ENCODE measurements around the gene TMEM63C. TPM values are rescaled to one million over a fixed set of nuclear protein-coding genes. Genes with fewer than 3 reads are reported as not detected.

Gene TMEM63C
- total RNA-seq, 5 donors from 2014 or later (not counting 1 experiment from before 2014, with no cell fraction given) = 0.76 to 2.6 (median 1.3) TPM

GRCh38 chr14:77250927-77251326 is 69.3 kb downstream of the TMEM63C start:
- Histone ChIP-seq H3K4me3 (ENCODE audit: control insufficient read depth in 1 of 2, extremely low read depth in 1 of 2, low read length in 1 of 2) (no peak overlapping the region), H3K9me3 (no peaks in the 10 kb centered on the region), H3K4me1 (ENCODE audit: control insufficient read depth in 1 of 2, extremely low read depth in 1 of 2, insufficient read depth in 2 of 2, low read length in 2 of 2) (no peaks in the 10 kb centered on the region), H3K36me3 (ENCODE audit: control insufficient read depth in 2 of 2, extremely low read depth in 1 of 2, insufficient read depth in 1 of 2, low read length in 1 of 2) (no peaks in the 10 kb centered on the region), H3K27ac (ENCODE audit: low read length) (no peak overlapping the region), H3K27me3 (replicated peaks in 1 of 2; ENCODE audit: control insufficient read depth in 2 of 2, extremely low read depth in 1 of 2, insufficient read depth in 2 of 2, low read length in 1 of 2) (peaks cover 0 to 12% of the 10 kb centered on the region in 2 experiments)
- DNase-seq = no peak
- Mint-ChIP-seq H3K9me3 (no peaks in the 10 kb centered on the region), H3K27me3 (peaks cover 0 to 7% of the 10 kb centered on the region in 2 donors), H3K27ac (no peak overlapping the region), H3K4me3 (no peak overlapping the region), H3K36me3 (no peaks in the 10 kb centered on the region), H3K4me1 (no peaks in the 10 kb centered on the region)
- POLR2A ChIA-PET = no interaction called here
- CTCF ChIA-PET = no interaction called here
- no peak for ATAC-seq (replicated peaks in 1 of 4)
- WGBS (ENCODE audit: insufficient coverage) = 100% methylated on average over 1 of the region's 6 CpGs

DNA sequence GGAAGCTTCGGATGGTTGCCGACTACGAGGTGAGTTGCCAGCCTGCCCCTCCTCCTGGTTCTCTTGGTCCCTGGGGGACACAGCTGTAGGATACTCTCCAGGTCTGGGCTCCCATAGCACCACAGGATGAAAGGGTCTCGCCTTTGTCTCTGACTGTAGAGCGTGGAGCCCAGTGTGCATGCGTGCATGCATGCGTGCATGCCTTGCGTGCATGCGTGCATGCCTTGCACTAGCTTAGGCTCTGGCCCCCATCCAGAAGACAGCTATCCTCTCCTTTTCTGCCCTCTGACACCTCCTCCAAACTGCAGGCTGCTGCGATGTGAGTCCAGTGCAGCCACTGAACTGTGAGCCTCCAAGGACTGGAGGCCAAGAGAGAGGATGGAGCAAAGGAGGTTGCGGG is 70.3 kb downstream of the TMEM63C start:
- H3K27ac ChIP-seq (ENCODE audit: low read length) = no peak overlapping the region
- H3K4me1 ChIP-seq (ENCODE audit: control insufficient read depth in 1 of 2, extremely low read depth in 1 of 2, insufficient read depth in 2 of 2, low read length in 2 of 2) = no peaks in the 10 kb centered on the region
- ATAC-seq (replicated peaks in 1 of 4) (no peak), DNase-seq (no peak)
- peaks cover 3 to 9% of the 10 kb centered on the region in 2 donors for H3K27me3 Mint-ChIP-seq
- 91% methylated on average over 8 of the region's 11 CpGs for WGBS (ENCODE audit: insufficient coverage)
- ChIA-PET POLR2A (no interaction called here), CTCF (interaction anchor here in 1 of 2 donors (0.7 kb wide), 1 partner anchor 802 kb away, joined by 3 read pairs; no protein-coding TSS in a partner anchor)
- no peaks in the 10 kb centered on the region for H3K9me3 Mint-ChIP-seq
- no peak overlapping the region for H3K27ac Mint-ChIP-seq
- peaks cover 0 to 19% of the 10 kb centered on the region in 2 experiments for H3K27me3 ChIP-seq (replicated peaks in 1 of 2; ENCODE audit: control insufficient read depth in 2 of 2, extremely low read depth in 1 of 2, insufficient read depth in 2 of 2, low read length in 1 of 2)
- no peaks in the 10 kb centered on the region for H3K9me3 ChIP-seq
- no peak overlapping the region for H3K4me3 ChIP-seq (ENCODE audit: control insufficient read depth in 1 of 2, extremely low read depth in 1 of 2, low read length in 1 of 2)
- no peaks in the 10 kb centered on the region for H3K4me1 Mint-ChIP-seq
- H3K36me3 Mint-ChIP-seq = no peaks in the 10 kb centered on the region
- no peaks in the 10 kb centered on the region for H3K36me3 ChIP-seq (ENCODE audit: control insufficient read depth in 2 of 2, extremely low read depth in 1 of 2, insufficient read depth in 1 of 2, low read length in 1 of 2)
- no peak overlapping the region for H3K4me3 Mint-ChIP-seq

GRCh38 chr14:77253333-77254190 is 72.0 kb downstream of the TMEM63C start:
- H3K4me1 ChIP-seq (ENCODE audit: control insufficient read depth in 1 of 2, extremely low read depth in 1 of 2, insufficient read depth in 2 of 2, low read length in 2 of 2) = no peaks in the 10 kb centered on the region
- WGBS (ENCODE audit: insufficient coverage) = 42% methylated on average over 18 of the region's 20 CpGs

DNA sequence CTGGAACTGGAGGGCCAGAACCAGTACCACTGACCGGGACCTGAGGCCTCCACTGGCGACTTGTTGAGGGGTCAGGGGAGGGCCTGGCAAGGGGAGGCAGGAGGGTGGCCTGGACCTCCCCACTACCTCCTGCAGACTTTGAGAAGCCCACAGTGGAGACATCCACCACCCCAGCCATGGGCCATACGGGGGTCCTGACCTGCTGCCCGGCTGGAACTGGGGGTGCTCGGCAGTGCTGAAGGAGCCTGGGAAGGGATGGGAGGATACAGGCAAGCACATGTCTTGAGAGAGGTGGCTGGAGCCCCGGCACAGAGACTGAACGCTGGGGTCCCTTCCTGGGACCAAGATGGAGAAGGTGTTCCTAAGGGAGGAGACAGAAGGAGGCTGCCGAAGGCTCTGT is 75.1 kb downstream of the TMEM63C start:
- Histone ChIP-seq H3K27ac (ENCODE audit: low read length) (no peak overlapping the region), H3K4me1 (ENCODE audit: control insufficient read depth in 1 of 2, extremely low read depth in 1 of 2, insufficient read depth in 2 of 2, low read length in 2 of 2) (no peaks in the 10 kb centered on the region), H3K36me3 (ENCODE audit: control insufficient read depth in 2 of 2, extremely low read depth in 1 of 2, insufficient read depth in 1 of 2, low read length in 1 of 2) (no peaks in the 10 kb centered on the region), H3K4me3 (ENCODE audit: control insufficient read depth in 1 of 2, extremely low read depth in 1 of 2, low read length in 1 of 2) (no peak overlapping the region), H3K9me3 (no peaks in the 10 kb centered on the region), H3K27me3 (replicated peaks in 1 of 2; ENCODE audit: control insufficient read depth in 2 of 2, extremely low read depth in 1 of 2, insufficient read depth in 2 of 2, low read length in 1 of 2) (peaks cover 0 to 50% of the 10 kb centered on the region in 2 experiments)
- H3K4me3 Mint-ChIP-seq = no peak overlapping the region
- DNase-seq (no peak), ATAC-seq (replicated peaks in 1 of 4) (no peak)
- H3K4me1 Mint-ChIP-seq = no peaks in the 10 kb centered on the region
- H3K36me3 Mint-ChIP-seq = no peaks in the 10 kb centered on the region
- H3K27ac Mint-ChIP-seq = no peak overlapping the region
- POLR2A ChIA-PET = no interaction called here
- 93% methylated on average over 3 of the region's 8 CpGs for WGBS (ENCODE audit: insufficient coverage)
- H3K27me3 Mint-ChIP-seq = peaks cover 7 to 19% of the 10 kb centered on the region in 2 donors
- no peaks in the 10 kb centered on the region for H3K9me3 Mint-ChIP-seq
- CTCF ChIA-PET = no interaction called here

More at GRCh38 chr14:77253333-77254190, 72.0 kb downstream of the TMEM63C start:
- Mint-ChIP-seq H3K4me1 (no peaks in the 10 kb centered on the region), H3K27ac (no peak overlapping the region), H3K9me3 (no peaks in the 10 kb centered on the region), H3K4me3 (no peak overlapping the region), H3K27me3 (peaks cover 3 to 9% of the 10 kb centered on the region in 2 donors), H3K36me3 (no peaks in the 10 kb centered on the region)
- H3K9me3 ChIP-seq = no peaks in the 10 kb centered on the region
- no peaks in the 10 kb centered on the region for H3K36me3 ChIP-seq (ENCODE audit: control insufficient read depth in 2 of 2, extremely low read depth in 1 of 2, insufficient read depth in 1 of 2, low read length in 1 of 2)
- H3K27ac ChIP-seq (ENCODE audit: low read length) = no peak overlapping the region
- no peak for DNase-seq
- H3K4me3 ChIP-seq (ENCODE audit: control insufficient read depth in 1 of 2, extremely low read depth in 1 of 2, low read length in 1 of 2) = no peak overlapping the region
- CTCF ChIA-PET = no interaction called here
- POLR2A ChIA-PET = no interaction called here
- H3K27me3 ChIP-seq (replicated peaks in 1 of 2; ENCODE audit: control insufficient read depth in 2 of 2, extremely low read depth in 1 of 2, insufficient read depth in 2 of 2, low read length in 1 of 2) = peaks cover 0 to 32% of the 10 kb centered on the region in 2 experiments
- no peak for ATAC-seq (replicated peaks in 1 of 4)

DNA sequence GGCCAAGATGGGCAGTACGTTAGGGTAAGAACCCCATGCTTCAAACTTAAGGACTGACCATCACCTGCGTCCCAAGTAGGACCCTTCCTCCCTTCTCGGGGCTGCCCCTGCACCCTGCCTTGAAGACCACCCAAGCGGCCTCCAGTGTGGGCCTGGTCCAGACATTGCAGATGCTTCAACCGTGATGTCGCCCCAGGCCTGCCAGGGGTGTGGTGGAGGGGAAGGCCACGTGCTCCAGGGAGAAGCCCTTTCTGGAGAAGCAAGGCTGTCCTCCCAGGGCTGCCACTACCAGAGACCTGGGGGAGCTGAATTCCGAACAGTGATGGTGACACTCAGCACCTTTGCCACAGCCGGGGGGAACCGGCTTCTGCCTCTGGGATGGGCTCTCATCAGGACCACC is 76.1 kb downstream of the TMEM63C start:
- H3K9me3 Mint-ChIP-seq = no peaks in the 10 kb centered on the region
- DNase-seq = no peak
- POLR2A ChIA-PET = no interaction called here
- H3K36me3 ChIP-seq (ENCODE audit: control insufficient read depth in 2 of 2, extremely low read depth in 1 of 2, insufficient read depth in 1 of 2, low read length in 1 of 2) = no peaks in the 10 kb centered on the region
- H3K27ac ChIP-seq (ENCODE audit: low read length) = no peak overlapping the region
- 95% methylated on average over 5 of the region's 10 CpGs for WGBS (ENCODE audit: insufficient coverage)
- no peak overlapping the region for H3K4me3 Mint-ChIP-seq
- H3K4me3 ChIP-seq (ENCODE audit: control insufficient read depth in 1 of 2, extremely low read depth in 1 of 2, low read length in 1 of 2) = no peak overlapping the region
- CTCF ChIA-PET = no interaction called here
- no peak overlapping the region for H3K27ac Mint-ChIP-seq
- peaks cover 7 to 21% of the 10 kb centered on the region in 2 donors for H3K27me3 Mint-ChIP-seq
- H3K36me3 Mint-ChIP-seq = no peaks in the 10 kb centered on the region
- H3K9me3 ChIP-seq = no peaks in the 10 kb centered on the region
- H3K4me1 Mint-ChIP-seq = no peaks in the 10 kb centered on the region
- peaks cover 0 to 50% of the 10 kb centered on the region in 2 experiments for H3K27me3 ChIP-seq (replicated peaks in 1 of 2; ENCODE audit: control insufficient read depth in 2 of 2, extremely low read depth in 1 of 2, insufficient read depth in 2 of 2, low read length in 1 of 2)
- H3K4me1 ChIP-seq (ENCODE audit: control insufficient read depth in 1 of 2, extremely low read depth in 1 of 2, insufficient read depth in 2 of 2, low read length in 2 of 2) = no peaks in the 10 kb centered on the region
- no peak for ATAC-seq (replicated peaks in 1 of 4)

DNA sequence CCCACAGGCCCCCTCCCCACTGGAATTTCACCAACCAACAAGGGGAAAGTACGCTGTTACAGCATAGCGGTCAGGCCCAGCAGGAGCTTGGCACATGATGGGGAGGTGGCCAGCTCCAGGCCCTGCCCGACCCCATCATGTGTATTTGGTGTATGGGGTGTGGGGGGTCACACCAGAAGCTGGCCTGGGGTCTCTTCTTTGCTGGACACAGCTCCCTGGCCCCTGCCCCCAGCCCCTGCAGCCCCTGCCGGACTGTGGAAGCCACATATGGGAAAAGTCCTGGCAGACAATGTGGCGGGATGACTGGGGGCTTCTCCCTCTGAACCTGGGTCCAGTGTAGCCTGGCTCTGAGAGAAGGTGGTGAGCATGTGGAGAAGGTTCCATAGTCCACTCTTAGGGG is 77.0 kb downstream of the TMEM63C start:
- DNase-seq = no peak
- Histone ChIP-seq H3K4me1 (ENCODE audit: control insufficient read depth in 1 of 2, extremely low read depth in 1 of 2, insufficient read depth in 2 of 2, low read length in 2 of 2) (no peaks in the 10 kb centered on the region), H3K27me3 (replicated peaks in 1 of 2; ENCODE audit: control insufficient read depth in 2 of 2, extremely low read depth in 1 of 2, insufficient read depth in 2 of 2, low read length in 1 of 2) (peaks cover 0 to 45% of the 10 kb centered on the region in 2 experiments), H3K9me3 (no peaks in the 10 kb centered on the region), H3K27ac (ENCODE audit: low read length) (no peak overlapping the region), H3K36me3 (ENCODE audit: control insufficient read depth in 2 of 2, extremely low read depth in 1 of 2, insufficient read depth in 1 of 2, low read length in 1 of 2) (no peaks in the 10 kb centered on the region), H3K4me3 (ENCODE audit: control insufficient read depth in 1 of 2, extremely low read depth in 1 of 2, low read length in 1 of 2) (no peak overlapping the region)
- no peaks in the 10 kb centered on the region for H3K9me3 Mint-ChIP-seq
- no peaks in the 10 kb centered on the region for H3K4me1 Mint-ChIP-seq
- 90% methylated on average over 3 of the region's 5 CpGs for WGBS (ENCODE audit: insufficient coverage)
- no peak for ATAC-seq (replicated peaks in 1 of 4)
- ChIA-PET CTCF (no interaction called here), POLR2A (no interaction called here)
- no peak overlapping the region for H3K4me3 Mint-ChIP-seq
- H3K27me3 Mint-ChIP-seq = peaks cover 7 to 22% of the 10 kb centered on the region in 2 donors
- no peaks in the 10 kb centered on the region for H3K36me3 Mint-ChIP-seq
- H3K27ac Mint-ChIP-seq = no peak overlapping the region

All from T-cell (primary cell).